BLaER1 treated with 17β-estradiol and CSF1 and Interleukin-3, amounts not matched to agents 10 nM and 100 nM (cell line): ENCODE measurements around the gene PDZD2.
"Not testable (repeated sequence)": the region's sequence is repeated elsewhere in the genome, so short reads cannot be mapped to it uniquely, and the experiment has no call there.

Experiments used
- H3K27ac ChIP-seq, 11 experiments: shearing (Covaris generic); formaldehyde crosslinking; 2 replicates each; pipeline ENCODE4 v1.8.1; 2022
- H3K27me3 ChIP-seq, 11 experiments: shearing (Covaris generic); formaldehyde crosslinking; 2 replicates each; pipeline ENCODE4 v1.8.1; 2022
- H3K36me3 ChIP-seq, 11 experiments: shearing (Covaris generic); formaldehyde crosslinking; 2 replicates each; pipeline ENCODE4 v1.8.1; 2022
- H3K4me1 ChIP-seq, 10 experiments: shearing (Covaris generic); formaldehyde crosslinking; 2 replicates each; pipeline ENCODE4 v1.8.1; 2022
- H3K4me2 ChIP-seq, 11 experiments: shearing (Covaris generic); formaldehyde crosslinking; 2 replicates each; pipeline ENCODE4 v1.8.1; 2022
- H3K4me3 ChIP-seq, 10 experiments: shearing (Covaris generic); formaldehyde crosslinking; 2 replicates each; pipeline ENCODE4 v1.8.1; 2022
- H3K9ac ChIP-seq, 11 experiments: shearing (Covaris generic); formaldehyde crosslinking; 2 replicates each; pipeline ENCODE4 v1.8.1; 2022
- H3K9me3 ChIP-seq, 11 experiments: shearing (Covaris generic); formaldehyde crosslinking; replicated peaks in 1 of 11; 2 replicates each; pipeline ENCODE4 v1.8.1; 2022
- H4K20me1 ChIP-seq, 11 experiments: shearing (Covaris generic); formaldehyde crosslinking; 2 replicates each; pipeline ENCODE4 v1.8.1; 2022
- Cebpa-rat ChIP-seq, 11 experiments: shearing (Covaris generic); IDR thresholded peaks; 2 replicates each; pipeline ENCODE4 v1.8.1; 2022

The PDZD2 gene

GRCh38 chr5:31674371-31674951 is 35.5 kb downstream of the PDZD2 start:
- Histone ChIP-seq H3K27me3 (no peaks in the 10 kb centered on the region), H4K20me1 (no peaks in the 10 kb centered on the region), H3K9ac (no peak overlapping the region), H3K27ac (no peak overlapping the region), H3K4me1 (no peaks in the 10 kb centered on the region), H3K4me3 (no peak overlapping the region), H3K36me3 (no peaks in the 10 kb centered on the region), H3K9me3 (no peaks in the 10 kb centered on the region), H3K4me2 (no peak overlapping the region)
- no peak for TF ChIP-seq Cebpa-rat (IDR thresholded peaks at IDR 0.05)

GRCh38 chr5:31675472-31675871 is 36.5 kb downstream of the PDZD2 start:
- H3K4me2 ChIP-seq: no peak overlapping the region

GRCh38 chr5:31678180-31678579 is 39.2 kb downstream of the PDZD2 start:
- H4K20me1 ChIP-seq: no peaks in the 10 kb centered on the region
- H3K27ac ChIP-seq: no peak overlapping the region
- H3K9me3 ChIP-seq: no peaks in the 10 kb centered on the region
- no peak overlapping the region for H3K4me2 ChIP-seq
- no peak for TF ChIP-seq Cebpa-rat (IDR thresholded peaks at IDR 0.05)
- H3K9ac ChIP-seq: no peak overlapping the region
- no peaks in the 10 kb centered on the region for H3K27me3 ChIP-seq
- no peaks in the 10 kb centered on the region for H3K36me3 ChIP-seq
- H3K4me3 ChIP-seq: no peak overlapping the region
- H3K4me1 ChIP-seq: peaks cover 0 to 6% (median 4%) of the 10 kb centered on the region in 10 experiments; a peak in 5 of 20 replicates

More at GRCh38 chr5:31675472-31675871, 36.5 kb downstream of the PDZD2 start:
- Histone ChIP-seq H3K9ac (no peak overlapping the region), H3K36me3 (no peaks in the 10 kb centered on the region), H3K27me3 (no peaks in the 10 kb centered on the region), H3K4me3 (no peak overlapping the region), H3K4me1 (no peaks in the 10 kb centered on the region), H4K20me1 (no peaks in the 10 kb centered on the region), H3K9me3 (no peaks in the 10 kb centered on the region), H3K27ac (no peak overlapping the region)
- no peak for TF ChIP-seq Cebpa-rat (IDR thresholded peaks at IDR 0.05)

DNA sequence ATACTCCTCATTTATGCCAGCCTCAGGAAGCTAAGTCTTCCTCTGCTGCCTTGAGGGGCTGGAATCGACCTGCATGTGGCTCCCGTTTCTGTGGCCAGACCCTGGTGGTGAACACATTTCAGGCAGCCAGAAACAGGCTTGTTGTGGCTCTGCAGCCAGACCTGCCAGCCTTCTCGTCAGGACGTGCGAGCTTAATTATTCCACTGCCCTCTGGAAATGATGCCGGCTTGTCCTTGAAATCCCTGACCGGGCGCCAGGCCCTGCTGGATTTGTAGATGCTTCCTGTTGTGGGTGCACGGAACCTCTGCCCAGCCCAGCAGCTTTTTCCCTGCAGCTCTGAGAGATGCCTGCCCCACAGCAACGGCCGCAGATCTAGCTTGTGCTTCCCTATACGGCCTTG is 41.6 kb downstream of the PDZD2 start:
- H3K4me2 ChIP-seq: no peak overlapping the region
- TF ChIP-seq Cebpa-rat (IDR thresholded peaks at IDR 0.05): no peak
- H4K20me1 ChIP-seq: no peaks in the 10 kb centered on the region
- H3K9me3 ChIP-seq: no peaks in the 10 kb centered on the region
- H3K4me1 ChIP-seq: peaks cover 0 to 6% (median 4%) of the 10 kb centered on the region in 10 experiments; a peak in 5 of 20 replicates
- H3K27me3 ChIP-seq: no peaks in the 10 kb centered on the region
- no peak overlapping the region for H3K4me3 ChIP-seq
- no peak overlapping the region for H3K9ac ChIP-seq
- no peak overlapping the region for H3K27ac ChIP-seq
- H3K36me3 ChIP-seq: no peaks in the 10 kb centered on the region

DNA sequence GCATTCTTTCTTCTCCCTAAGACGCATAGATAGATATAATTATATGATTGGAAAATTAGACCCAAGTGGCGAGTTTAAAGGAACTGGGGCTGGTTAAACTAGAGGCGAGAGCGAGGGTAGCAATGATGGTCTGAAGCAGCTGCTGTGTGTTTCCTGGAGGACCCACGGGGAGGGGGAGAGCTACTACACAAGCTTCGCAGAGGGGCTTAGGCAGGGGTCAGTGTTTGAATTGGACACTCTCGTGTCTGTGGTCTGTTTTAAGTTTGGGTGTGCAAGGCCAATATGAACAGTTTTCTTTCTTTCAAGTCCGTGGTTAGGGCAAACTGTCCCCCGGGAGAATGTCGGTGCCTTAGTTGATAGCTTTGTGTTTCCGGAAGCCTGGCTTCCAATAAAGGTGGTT is 43.1 kb downstream of the PDZD2 start:
- Histone ChIP-seq H3K9ac (no peak overlapping the region), H3K4me3 (no peak overlapping the region), H3K4me1 (peaks cover 0 to 6% (median 4%) of the 10 kb centered on the region in 10 experiments; a peak in 5 of 20 replicates), H3K9me3 (no peaks in the 10 kb centered on the region), H3K27me3 (no peaks in the 10 kb centered on the region), H3K4me2 (peak overlapping the region in 4 of 11 experiments; percentile 12 to 38 (median 25); a peak in 3 of 22 replicates), H3K36me3 (no peaks in the 10 kb centered on the region), H4K20me1 (no peaks in the 10 kb centered on the region), H3K27ac (no peak overlapping the region)
- TF ChIP-seq Cebpa-rat (IDR thresholded peaks at IDR 0.05): no peak

- no peak overlapping the region for H3K4me3 ChIP-seq
- H3K27me3 ChIP-seq: no peaks in the 10 kb centered on the region
- no peaks in the 10 kb centered on the region for H3K9me3 ChIP-seq
- no peak overlapping the region for H3K4me2 ChIP-seq
- no peaks in the 10 kb centered on the region for H4K20me1 ChIP-seq
- H3K9ac ChIP-seq: no peak overlapping the region
- no peak for TF ChIP-seq Cebpa-rat (IDR thresholded peaks at IDR 0.05)
- H3K27ac ChIP-seq: no peak overlapping the region
- no peaks in the 10 kb centered on the region for H3K36me3 ChIP-seq
- peaks cover 0 to 6% (median 4%) of the 10 kb centered on the region in 10 experiments; a peak in 5 of 20 replicates for H3K4me1 ChIP-seq
Observed at GRCh38 chr5:31682851-31683250, 43.9 kb downstream of the PDZD2 start.

DNA sequence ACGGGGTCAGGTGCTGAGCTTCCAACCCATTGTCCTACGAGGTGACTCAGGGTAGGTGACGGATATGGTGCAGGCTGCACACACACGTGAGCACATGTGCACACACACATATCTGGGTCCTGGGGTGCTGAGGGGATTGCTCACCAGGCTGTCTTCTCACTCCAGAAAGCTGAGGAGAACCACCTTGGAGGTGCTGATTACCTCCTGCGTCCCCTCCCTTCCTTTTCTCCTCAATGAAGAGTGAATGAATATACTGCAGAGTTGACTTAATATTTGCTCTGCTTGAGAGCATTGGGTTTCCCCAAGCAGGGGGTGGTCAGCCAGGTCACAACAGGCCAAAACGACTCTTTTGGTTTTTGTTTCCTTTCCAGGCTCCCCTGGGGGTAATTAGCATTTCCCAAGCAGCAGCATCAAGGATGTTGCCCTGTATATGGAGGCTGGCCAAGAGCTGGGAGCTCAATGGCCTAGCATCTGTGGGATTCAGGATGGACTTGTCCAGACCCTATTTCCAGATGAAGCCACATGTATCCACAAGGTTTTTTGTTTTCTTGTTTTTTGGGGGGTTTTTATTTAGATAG is 49.7 kb downstream of the PDZD2 start:
- no peak overlapping the region for H3K4me3 ChIP-seq
- H3K9me3 ChIP-seq: no peaks in the 10 kb centered on the region
- no peak overlapping the region for H3K4me2 ChIP-seq
- no peak overlapping the region for H3K27ac ChIP-seq
- no peaks in the 10 kb centered on the region for H3K36me3 ChIP-seq
- H3K27me3 ChIP-seq: no peaks in the 10 kb centered on the region
- no peak overlapping the region for H3K9ac ChIP-seq
- no peaks in the 10 kb centered on the region for H4K20me1 ChIP-seq
- TF ChIP-seq Cebpa-rat (IDR thresholded peaks at IDR 0.05): no peak
- H3K4me1 ChIP-seq: no peaks in the 10 kb centered on the region

DNA sequence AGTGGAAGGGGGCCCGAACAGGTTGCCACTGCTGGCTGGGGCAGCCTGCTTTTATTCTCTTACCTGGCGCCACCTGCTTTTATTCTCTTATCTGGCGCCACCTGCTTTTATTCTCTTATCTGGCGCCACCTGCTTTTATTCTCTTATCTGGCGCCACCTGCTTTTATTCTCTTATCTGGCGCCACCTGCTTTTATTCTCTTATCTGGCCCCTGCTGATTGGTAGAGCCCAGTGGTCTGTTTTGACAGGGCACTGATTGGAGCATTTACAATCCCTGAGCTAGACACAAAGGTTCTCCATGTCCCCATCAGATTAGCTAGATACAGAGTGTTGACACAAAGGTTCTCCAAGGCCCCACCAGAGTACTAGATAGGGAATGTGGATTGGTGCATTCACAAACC is 52.5 kb downstream of the PDZD2 start:
- H3K27ac ChIP-seq, H3K27me3 ChIP-seq: not testable (repeated sequence)

GRCh38 chr5:31692561-31693221 is 53.8 kb downstream of the PDZD2 start:
- Histone ChIP-seq H3K4me3 (no peak overlapping the region), H3K27ac (no peak overlapping the region)
- no peak for TF ChIP-seq Cebpa-rat (IDR thresholded peaks at IDR 0.05)

More for the DNA sequence above, 52.5 kb downstream of the PDZD2 start:
- not testable (repeated sequence) for H3K9me3 ChIP-seq, H4K20me1 ChIP-seq, H3K9ac ChIP-seq, H3K4me3 ChIP-seq, H3K4me2 ChIP-seq, H3K36me3 ChIP-seq, H3K4me1 ChIP-seq

DNA sequence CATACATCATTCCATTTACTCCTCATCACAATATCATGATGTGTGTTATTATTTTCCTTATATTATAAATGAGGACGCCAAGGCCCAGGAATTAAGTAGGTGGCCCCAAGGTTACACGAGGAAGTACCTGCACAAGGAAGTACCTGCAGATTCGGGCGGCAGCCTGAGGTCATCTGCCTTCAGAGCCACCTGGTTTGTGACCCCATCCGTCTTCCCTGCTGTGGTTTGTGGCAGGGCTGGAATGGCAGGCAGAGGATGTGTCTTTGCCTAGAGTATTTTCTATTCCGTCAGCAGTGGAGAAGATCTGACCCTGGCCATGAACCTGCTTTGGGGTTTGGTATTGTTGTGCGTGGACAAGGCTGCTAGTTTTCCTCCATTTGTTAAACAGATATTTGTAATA is 59.7 kb downstream of the PDZD2 start:
- Histone ChIP-seq H3K27ac (no peak overlapping the region), H3K27me3 (no peaks in the 10 kb centered on the region), H3K4me2 (no peak overlapping the region), H3K4me1 (no peaks in the 10 kb centered on the region), H4K20me1 (no peaks in the 10 kb centered on the region), H3K36me3 (no peaks in the 10 kb centered on the region), H3K4me3 (no peak overlapping the region), H3K9ac (no peak overlapping the region), H3K9me3 (no peaks in the 10 kb centered on the region)
- no peak for TF ChIP-seq Cebpa-rat (IDR thresholded peaks at IDR 0.05)

More at GRCh38 chr5:31692561-31693221, 53.8 kb downstream of the PDZD2 start:
- no peak overlapping the region for H3K9ac ChIP-seq
- H3K4me1 ChIP-seq: no peaks in the 10 kb centered on the region
- H3K9me3 ChIP-seq: no peaks in the 10 kb centered on the region
- no peak overlapping the region for H3K4me2 ChIP-seq
- H3K27me3 ChIP-seq: no peaks in the 10 kb centered on the region
- H4K20me1 ChIP-seq: no peaks in the 10 kb centered on the region
- no peaks in the 10 kb centered on the region for H3K36me3 ChIP-seq
